T47D (cell line): ENCODE data around the gene C8G.

ENCODE experiments used
- DNase-seq, 2 experiments: peaks; one replicate each; pipeline versions ENCODE4 v3.0.0 to v3.0.0-alpha.2; 2011 to 2012; ENCODE audit warnings: low read depth in 1 of 2, low spot score in 1 of 2
- JUND ChIP-seq: IDR thresholded peaks from 2 replicates; pipeline ENCODE4 v1.6.1; 2012; ENCODE audit warnings: low read depth
- in situ Hi-C: cut with HindIII; loops from 2 replicates; pipeline ENCODE4 v1.10.0; 2016; ENCODE audit warnings: low sequenced_read_pairs, low pct_unique_long_range_greater_than_20kb

C8G gene

GRCh38 chr9:136910197-136910900, 34.7 kb upstream of the C8G start:
- in situ Hi-C loops = no loop called here
- TF ChIP-seq JUND = no peak
- DNase-seq = no peak

- no peak for TF ChIP-seq JUND
- no peak for DNase-seq
- in situ Hi-C loops = no loop called here
Measured at GRCh38 chr9:136910901-136911245, 34.2 kb upstream of the C8G start.

- no peak for DNase-seq
- in situ Hi-C loops = no loop called here
- no peak for TF ChIP-seq JUND
Measured at GRCh38 chr9:136913701-136914438, 31.2 kb upstream of the C8G start.

GRCh38 chr9:136915632-136916329, 29.3 kb upstream of the C8G start:
- TF ChIP-seq JUND = no peak
- DNase-seq = no peak
- in situ Hi-C loops = no loop called here

GRCh38 chr9:136916330-136917184, 28.5 kb upstream of the C8G start:
- no peak for DNase-seq
- no peak for TF ChIP-seq JUND
- in situ Hi-C loops = no loop called here

- no peak for DNase-seq
- in situ Hi-C loops = no loop called here
- TF ChIP-seq JUND = no peak
Measured at GRCh38 chr9:136917902-136918301, 27.1 kb upstream of the C8G start.

GRCh38 chr9:136920069-136920468, 25.0 kb upstream of the C8G start:
- in situ Hi-C loops = no loop called here
- no peak for TF ChIP-seq JUND
- no peak for DNase-seq

- TF ChIP-seq JUND = no peak
- no peak for DNase-seq
- in situ Hi-C loops = no loop called here
Measured at GRCh38 chr9:136920734-136921231, 24.3 kb upstream of the C8G start.

- in situ Hi-C loops = no loop called here
- DNase-seq = no peak
- TF ChIP-seq JUND = no peak
Measured at GRCh38 chr9:136921307-136921706, 23.7 kb upstream of the C8G start.

- in situ Hi-C loops = no loop called here
- no peak for DNase-seq
- no peak for TF ChIP-seq JUND
Measured at GRCh38 chr9:136921718-136922117, 23.3 kb upstream of the C8G start.

- in situ Hi-C loops = no loop called here
- TF ChIP-seq JUND = no peak
- DNase-seq = no peak
Measured at GRCh38 chr9:136922540-136922939, 22.5 kb upstream of the C8G start.

- no peak for TF ChIP-seq JUND
- in situ Hi-C loops = no loop called here
- DNase-seq = no peak
Measured at GRCh38 chr9:136923881-136924280, 21.2 kb upstream of the C8G start.
